Stomach (tissue), 9 donors: Measurements from ENCODE around the gene RPL10A. TPM values are rescaled to one million over a fixed set of nuclear protein-coding genes. Genes with fewer than 3 reads are reported as not detected.

Experiments used
- DNase-seq, 2 donors: peaks; one replicate each; pipeline versions ENCODE4 v3.0.0 to v3.0.0-alpha.2; 2013 to 2019
- H3K27ac ChIP-seq, 5 donors: fragments of 200-600 bp in 4 of 5; sonication (generic) in 4 of 5; one replicate each; pipeline ENCODE4 v1.5.1; 2013 to 2019; ENCODE audit warnings: mild to moderate bottlenecking in 1 of 5, moderate library complexity in 1 of 5
- H3K27me3 ChIP-seq, 3 donors: fragments of 200-600 bp; sonication (generic); one replicate each; pipeline ENCODE4 v1.5.1; 2017 to 2019; ENCODE audit warnings: mixed run types in 1 of 3
- H3K36me3 ChIP-seq, 4 donors: fragments of 200-600 bp; sonication (generic); 1 replicate in 3 of 4; 2 replicates in 1 of 4; pipeline ENCODE4 v1.5.1; 2016 to 2019
- H3K4me1 ChIP-seq, 4 donors: fragments of 200-600 bp; sonication (generic); one replicate each; pipeline ENCODE4 v1.5.1; 2016 to 2019
- H3K4me3 ChIP-seq, 4 donors: fragments of 200-600 bp; sonication (generic) in 3 of 4; one replicate each; pipeline ENCODE4 v1.5.1; 2016 to 2019; ENCODE audit warnings: mild to moderate bottlenecking in 1 of 4
- H3K9me3 ChIP-seq, 4 donors: fragments of 200-600 bp; sonication (generic); one replicate each; pipeline ENCODE4 v1.5.1; 2016 to 2019
- CTCF ChIP-seq, 7 experiments: fragments of 450-650 bp in 4 of 7; fragments of 200-600 bp in 3 of 7; sonication (generic) in 3 of 7; IDR thresholded peaks; one replicate each; pipeline ENCODE4 v1.5.1; 2016 to 2019; ENCODE audit warnings: antibody characterized with exemption in 7 of 7, control low read depth in 2 of 7, mild to moderate bottlenecking in 1 of 7
- EP300 ChIP-seq: sonication (generic); formaldehyde crosslinking; IDR thresholded peaks from one replicate; pipeline ENCODE4 v1.6.1; 2017; ENCODE audit warnings: antibody characterized with exemption
- POLR2A ChIP-seq, 4 donors: fragments of 450-650 bp; IDR thresholded peaks; one replicate each; pipeline ENCODE4 v1.6.1; 2016; ENCODE audit warnings: antibody characterized with exemption in 4 of 4, control low read depth in 2 of 4, mild to moderate bottlenecking in 1 of 4, moderate library complexity in 1 of 4
- POLR2AphosphoS5 ChIP-seq, 3 donors: sonication (generic); formaldehyde crosslinking; IDR thresholded peaks; one replicate each; pipeline ENCODE4 v1.6.1; 2016; ENCODE audit warnings: antibody characterized with exemption in 3 of 3
- WGBS, 5 donors: extraction: QIAGEN DNeasy Blood & Tissue Kit in 3 of 5; methylation state at CpG; one replicate each; pipeline versions ENCODE4 v1.1.5 to v1.1.7; 2013 to 2018; 5-methylcytosine and 5-hydroxymethylcytosine counted together
- intact Hi-C: fragments of 100-400 bp; cut with DNase I; formaldehyde crosslinking; loops from one replicate; pipeline ENCODE4 v1.15.1; 2023; ENCODE audit warnings: low total_unique reads
- polyA plus RNA-seq, 3 donors: library from polyadenylated mRNA; stranded (reverse); fragments of 200-250 nt; gene quantifications; one replicate each; pipeline ENCODE4 v1.2.3, GENCODE V29; 2013
- total RNA-seq, 5 donors: library from RNA; depleted of rRNA; stranded (reverse); fragments of >200 nt; gene quantifications; one replicate each; pipeline versions ENCODE4 v1.1.0 to v1.2.3, GENCODE V29; 2014 to 2016
- donor health status: healthy with polysubstance abuse.
- donor health status: Bipolar disorder and iron deficiency.
- donor health status: healthy.

The RPL10A gene
- total and polyA plus RNA-seq, 8 donors = 584 to 2,710 (median 1,962) TPM

DNA sequence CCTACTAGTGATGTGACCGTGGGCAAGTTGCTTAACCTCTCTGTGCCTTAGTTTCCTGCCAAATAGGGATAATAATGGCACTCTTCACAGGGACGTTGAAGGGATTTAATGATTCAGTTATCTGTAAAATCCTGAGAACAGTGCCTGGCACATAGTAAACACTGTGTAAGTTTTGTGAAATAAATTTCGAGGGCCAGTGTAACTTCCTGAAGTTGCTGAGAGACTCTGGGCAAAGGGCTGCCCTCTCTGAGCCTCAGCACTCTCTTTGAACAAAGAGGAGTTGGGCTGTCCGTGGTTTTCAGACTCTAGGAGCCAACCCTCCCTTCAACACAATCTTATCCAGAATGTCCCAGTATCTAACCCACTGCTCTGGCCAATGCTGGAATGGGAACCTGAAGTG lies 31.2 kb downstream of the RPL10A start:
- H3K27me3 ChIP-seq = peaks cover 0 to 52% (median 19%) of the 10 kb centered on the region in 3 donors
- DNase-seq = no peak
- H3K36me3 ChIP-seq = no peaks in the 10 kb centered on the region
- intact Hi-C loops = no loop called here
- TF ChIP-seq POLR2AphosphoS5 (IDR thresholded peaks at IDR 0.05) = no peak
- no peak for TF ChIP-seq EP300
- TF ChIP-seq POLR2A (IDR thresholded peaks at IDR 0.05) = no peak
- TF ChIP-seq CTCF (IDR thresholded peaks at IDR 0.05) = no peak
- no peaks in the 10 kb centered on the region for H3K9me3 ChIP-seq
- H3K4me3 ChIP-seq = no peak overlapping the region
- H3K4me1 ChIP-seq = peaks cover 27 to 38% (median 32%) of the 10 kb centered on the region in 4 donors
- H3K27ac ChIP-seq = no peak overlapping the region
- 69 to 83% (median 80%) methylated on average over 4 of the region's 4 CpGs for WGBS, 5 donors

DNA sequence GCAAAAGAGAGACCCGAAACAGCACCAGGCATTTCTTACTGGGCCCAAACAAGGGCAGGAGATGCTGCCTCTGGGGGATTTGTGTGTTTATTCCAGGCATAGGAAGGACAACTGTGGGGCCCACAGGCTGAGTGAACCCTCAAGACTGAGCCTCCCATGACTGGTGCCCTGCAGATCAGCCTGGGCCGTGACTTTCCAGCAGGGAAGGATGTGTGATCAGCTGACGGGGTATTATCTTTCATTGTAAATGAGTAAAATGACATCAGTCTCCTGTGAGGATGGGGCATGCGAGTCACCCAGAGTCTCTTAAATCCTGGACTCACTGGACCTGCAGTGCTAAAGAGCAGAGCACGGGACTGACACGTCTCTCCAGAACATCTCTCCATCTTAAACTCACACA lies 32.6 kb downstream of the RPL10A start:
- WGBS, 5 donors = 74 to 79% (median 79%) methylated on average over 6 of the region's 6 CpGs
- Histone ChIP-seq H3K4me3 (no peak overlapping the region), H3K4me1 (peaks cover 13 to 24% (median 18%) of the 10 kb centered on the region in 4 donors), H3K36me3 (no peaks in the 10 kb centered on the region), H3K27me3 (peaks cover 0 to 62% (median 19%) of the 10 kb centered on the region in 3 donors), H3K27ac (no peak overlapping the region), H3K9me3 (no peaks in the 10 kb centered on the region)
- TF ChIP-seq EP300 (no peak), POLR2A (IDR thresholded peaks at IDR 0.05) (no peak), CTCF (IDR thresholded peaks at IDR 0.05) (no peak), POLR2AphosphoS5 (IDR thresholded peaks at IDR 0.05) (no peak)
- intact Hi-C loops = no loop called here
- no peak for DNase-seq

DNA sequence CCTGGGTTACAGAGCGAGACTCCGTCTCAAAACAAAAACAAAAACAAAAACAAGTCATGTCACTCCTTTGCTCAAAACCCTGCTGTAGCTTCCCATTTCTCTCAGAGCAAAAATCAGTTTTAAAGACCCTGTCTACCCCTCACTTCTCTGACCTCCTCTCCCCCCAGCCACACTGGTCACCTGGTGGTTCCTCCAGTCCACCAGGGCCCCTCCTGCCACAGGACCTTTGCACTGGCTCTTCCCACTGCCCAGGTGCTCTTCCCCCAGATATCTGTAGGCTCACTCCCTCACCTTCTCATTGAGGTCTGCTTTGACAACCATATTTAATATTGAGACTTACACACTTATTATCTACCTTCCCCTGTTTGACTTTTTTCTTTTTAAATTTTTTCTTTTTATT lies 33.6 kb downstream of the RPL10A start:
- 81 to 100% (median 93%) methylated on average over 2 of the region's 2 CpGs for WGBS, 5 donors
- Histone ChIP-seq H3K27me3 (peaks cover 0 to 62% (median 19%) of the 10 kb centered on the region in 3 donors), H3K4me1 (peaks cover 13 to 16% (median 14%) of the 10 kb centered on the region in 4 donors), H3K9me3 (no peaks in the 10 kb centered on the region), H3K36me3 (no peaks in the 10 kb centered on the region), H3K27ac (no peak overlapping the region), H3K4me3 (no peak overlapping the region)
- intact Hi-C loops = no loop called here
- TF ChIP-seq POLR2AphosphoS5 (IDR thresholded peaks at IDR 0.05) (no peak), POLR2A (IDR thresholded peaks at IDR 0.05) (no peak), EP300 (no peak), CTCF (IDR thresholded peaks at IDR 0.05) (no peak)
- DNase-seq = no peak

DNA sequence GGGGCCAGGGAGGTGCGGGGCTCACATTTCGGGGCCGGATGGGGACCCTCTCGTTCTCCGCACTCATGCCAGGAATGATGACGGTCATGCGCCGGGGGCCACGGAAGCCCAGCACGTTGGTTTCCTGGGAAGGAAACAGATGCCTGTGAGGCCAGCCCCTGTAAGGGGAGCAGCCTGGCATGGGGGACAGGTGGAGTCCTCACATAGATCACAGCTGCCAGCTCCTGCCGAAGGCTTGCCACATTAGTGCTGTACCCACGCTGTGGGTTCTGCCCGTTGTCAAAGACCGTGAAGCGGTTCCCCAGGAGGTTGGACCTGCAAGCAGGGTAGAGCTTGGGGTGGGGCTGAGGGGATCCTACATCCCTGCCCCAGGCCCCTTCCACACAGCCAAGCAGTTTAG lies 35.3 kb downstream of the RPL10A start:
- Histone ChIP-seq H3K4me3 (no peak overlapping the region), H3K4me1 (peaks cover under 1 to 5% (median 2%) of the 10 kb centered on the region in 4 donors), H3K36me3 (no peaks in the 10 kb centered on the region), H3K9me3 (no peaks in the 10 kb centered on the region), H3K27me3 (peaks cover 0 to 54% (median 9%) of the 10 kb centered on the region in 3 donors), H3K27ac (no peak overlapping the region)
- DNase-seq = no peak
- WGBS, 5 donors = 32 to 56% (median 55%) methylated on average over 5 to 15 of the region's 15 CpGs
- TF ChIP-seq POLR2A (IDR thresholded peaks at IDR 0.05) (no peak), CTCF (IDR thresholded peaks at IDR 0.05) (no peak), POLR2AphosphoS5 (IDR thresholded peaks at IDR 0.05) (no peak), EP300 (no peak)
- intact Hi-C loops = no loop called here
